Pulmonary artery endothelial cell (primary cell): ENCODE data around the gene MARK3. TPM values are rescaled to one million over a fixed set of nuclear protein-coding genes. Genes with fewer than 3 reads are reported as not detected.
"Not testable (repeated sequence)": the region's sequence is repeated elsewhere in the genome, so short reads cannot be mapped to it uniquely, and the experiment has no call there.

Experiments used
- DNase-seq: peaks from one replicate; pipeline ENCODE4 v3.0.0-alpha.2; 2011; ENCODE audit warnings: low read depth, low spot score
- total RNA-seq: library from RNA; depleted of rRNA; stranded (reverse); fragments of >200 nt; gene quantifications from 2 replicates; pipeline ENCODE4 v1.2.3, GENCODE V29; 2014

Gene MARK3
- total RNA-seq, 1 donor from 2014 or later: 67.9 TPM

GRCh38 chr14:103524002-103524935 is 139.1 kb downstream of the MARK3 start:
- DNase-seq: no peak

- DNase-seq: not testable (repeated sequence)
Observed at GRCh38 chr14:103525430-103526246, 140.4 kb downstream of the MARK3 start.

GRCh38 chr14:103526247-103526913 is 141.2 kb downstream of the MARK3 start:
- DNase-seq: no peak

GRCh38 chr14:103526914-103527248 is 141.7 kb downstream of the MARK3 start:
- DNase-seq: no peak

GRCh38 chr14:103527408-103528145 is 142.4 kb downstream of the MARK3 start:
- no peak for DNase-seq

- DNase-seq: no peak
Observed at GRCh38 chr14:103528146-103528586, 143.0 kb downstream of the MARK3 start.

GRCh38 chr14:103528587-103529382 is 143.6 kb downstream of the MARK3 start, which contains the start of gene TRMT61A:
TRMT61A (plus strand) TSS chr14:103529196; CDS start chr14:103529979, 783 bp downstream.
- no peak for DNase-seq

GRCh38 chr14:103529383-103530365 is 144.5 kb downstream of the MARK3 start:
- DNase-seq: no peak

- DNase-seq: no peak
Observed at GRCh38 chr14:103530390-103530789, 145.2 kb downstream of the MARK3 start.

- no peak for DNase-seq
Observed at GRCh38 chr14:103530831-103531230, 145.6 kb downstream of the MARK3 start.

GRCh38 chr14:103531421-103532215 is 146.4 kb downstream of the MARK3 start:
- no peak for DNase-seq

GRCh38 chr14:103532216-103533136 is 147.3 kb downstream of the MARK3 start:
- no peak for DNase-seq

- DNase-seq: no peak
Observed at GRCh38 chr14:103533137-103533998, 148.2 kb downstream of the MARK3 start.

GRCh38 chr14:103533999-103534575 is 148.9 kb downstream of the MARK3 start:
- DNase-seq: no peak

GRCh38 chr14:103534576-103535061 is 149.4 kb downstream of the MARK3 start:
- DNase-seq: no peak
